CD4-positive, alpha-beta T cell treated with Interleukin-6 for 4 hours (primary cell): Measurements from ENCODE around the gene SPECC1L.

Experiments
- DNase-seq: peaks from one replicate; pipeline ENCODE4 v3.0.0-alpha.2; 2020; ENCODE audit warnings: mixed read lengths

SPECC1L gene

GRCh38 chr22:24363243-24363642 is 92.6 kb downstream of the SPECC1L start:
- no peak for DNase-seq

GRCh38 chr22:24366701-24367100 is 96.1 kb downstream of the SPECC1L start:
- DNase-seq = no peak

DNA sequence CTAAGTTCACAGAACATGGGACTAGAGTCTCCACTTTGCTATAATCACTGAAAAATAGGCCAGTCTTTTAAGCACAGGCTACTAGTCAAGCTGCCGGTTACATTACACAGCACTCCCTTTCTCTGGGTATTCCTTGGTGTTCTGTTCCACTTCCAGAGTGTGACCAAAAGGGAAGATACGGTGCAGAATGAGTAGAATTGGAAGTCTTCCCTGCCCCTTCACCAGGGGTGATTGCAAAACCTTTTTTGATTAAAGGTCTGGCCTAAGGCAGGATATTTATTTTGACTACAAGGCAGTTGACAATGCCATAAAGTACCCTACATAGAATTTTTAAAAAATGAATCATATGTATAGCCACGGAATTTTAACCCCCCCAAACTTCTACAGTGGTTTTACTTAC is 97.2 kb downstream of the SPECC1L start:
- DNase-seq = no peak

DNA sequence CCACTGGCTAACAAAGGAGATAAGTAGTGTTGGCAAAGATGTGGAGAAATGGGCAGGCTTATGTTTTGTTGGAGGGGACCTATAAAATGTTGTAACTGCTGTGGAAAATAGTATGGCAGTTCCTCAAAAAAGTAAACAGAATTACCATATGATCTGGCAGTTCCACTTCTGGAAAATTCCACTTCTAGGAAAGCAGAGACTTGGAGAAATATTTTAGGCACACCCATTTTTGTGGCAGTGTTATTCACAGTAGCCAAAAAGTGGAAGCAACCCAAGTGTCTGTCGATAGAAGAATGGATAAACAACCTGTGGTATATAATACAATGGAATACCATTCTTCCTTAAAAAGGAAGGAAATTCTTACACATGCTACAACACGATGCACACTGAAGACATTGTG is 99.8 kb downstream of the SPECC1L start:
- no peak for DNase-seq

GRCh38 chr22:24376002-24376401 is 105.4 kb downstream of the SPECC1L start:
- DNase-seq = no peak

DNA sequence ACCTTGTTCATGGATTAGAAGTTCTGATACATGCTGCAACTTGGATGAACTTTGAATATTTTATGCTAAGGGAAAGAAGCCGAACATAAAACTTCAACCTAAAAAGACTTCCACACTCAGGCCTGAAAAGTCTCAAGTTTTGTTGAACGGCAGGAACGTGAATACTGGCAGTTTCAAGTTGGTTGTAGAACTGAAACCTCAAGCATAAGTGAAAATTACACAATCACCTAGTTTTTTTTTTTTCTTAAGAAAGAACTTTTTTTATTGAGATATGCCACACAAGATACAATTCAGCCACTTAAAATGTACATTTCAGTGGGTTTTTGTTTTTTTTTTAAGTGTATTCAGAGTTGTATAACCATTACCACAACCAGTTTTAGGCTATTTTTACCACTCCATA is 106.0 kb downstream of the SPECC1L start:
- DNase-seq = no peak

DNA sequence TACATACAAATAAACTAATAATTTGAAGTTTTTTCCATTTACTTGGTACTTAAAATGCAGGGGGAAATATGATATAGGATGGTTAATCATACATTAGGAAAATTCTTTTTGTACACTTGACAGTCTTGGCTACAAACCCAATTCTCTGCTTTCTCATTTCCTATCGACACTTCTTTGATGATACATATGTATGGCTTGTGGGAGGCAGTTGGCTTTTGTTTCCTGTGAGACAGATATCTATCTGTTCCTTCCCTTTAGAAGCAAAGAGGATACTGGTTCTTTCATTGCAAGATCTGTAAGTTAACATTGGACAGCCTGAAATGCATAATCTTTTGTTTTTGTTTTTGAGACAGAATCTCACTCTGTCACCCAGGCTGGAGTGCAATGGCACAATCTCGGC is 108.9 kb downstream of the SPECC1L start:
- DNase-seq = peak; percentile 6

DNA sequence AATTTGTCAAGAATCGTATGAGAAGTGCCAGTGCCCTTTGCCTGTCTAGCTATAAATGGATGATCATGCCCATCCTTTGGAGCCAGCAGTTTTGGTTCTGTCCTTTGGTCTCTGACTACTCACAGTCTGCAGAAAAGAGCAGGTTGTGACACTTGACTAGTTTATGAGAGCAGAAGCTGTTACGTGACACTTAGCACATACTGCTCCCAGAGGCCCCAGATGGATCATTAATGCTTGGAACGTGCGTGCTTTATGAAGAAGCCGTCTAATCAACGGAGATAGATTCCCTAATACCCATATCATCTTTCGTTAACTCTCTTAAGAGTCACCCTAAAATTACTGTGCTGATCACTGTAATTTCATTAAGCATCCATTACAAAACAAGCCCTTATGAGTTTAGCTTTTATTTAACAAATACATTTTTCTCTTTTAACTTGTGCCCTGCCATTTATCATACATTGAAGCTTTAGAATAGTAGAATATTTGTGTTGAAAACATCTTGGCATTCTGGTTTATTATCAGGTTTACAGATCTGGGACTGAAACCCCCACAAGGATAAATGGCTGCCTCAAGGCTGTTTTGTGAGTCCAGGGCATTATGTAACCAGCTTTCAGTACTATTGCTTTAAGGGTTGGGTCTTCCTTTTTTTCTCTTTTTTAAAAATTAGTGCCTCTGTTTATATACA is 109.7 kb downstream of the SPECC1L start:
- no peak for DNase-seq

- DNase-seq = no peak
These were observed 110.2 kb downstream of the SPECC1L start for GRCh38 chr22:24380905-24381230.

- DNase-seq = no peak
These were observed 112.4 kb downstream of the SPECC1L start for GRCh38 chr22:24383061-24383460.

DNA sequence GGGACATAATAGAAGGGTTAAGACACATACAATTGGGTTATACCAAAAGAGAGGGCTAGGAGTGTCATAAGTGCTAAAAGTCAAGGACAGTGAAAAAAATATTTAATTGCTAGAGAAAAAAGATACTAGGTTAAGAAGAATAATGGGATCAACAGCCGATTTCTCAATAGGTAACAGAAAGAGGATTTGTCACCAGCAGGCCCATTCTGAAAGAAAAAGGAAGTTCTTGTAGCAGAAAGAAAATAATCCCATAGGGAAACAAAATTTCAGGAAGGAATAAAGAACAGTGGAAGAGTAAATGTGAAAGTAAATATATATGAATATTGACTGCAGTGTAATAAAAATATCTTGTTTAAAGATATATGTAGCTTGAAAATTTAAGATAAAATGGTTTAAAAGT is 113.5 kb downstream of the SPECC1L start:
- DNase-seq = no peak

DNA sequence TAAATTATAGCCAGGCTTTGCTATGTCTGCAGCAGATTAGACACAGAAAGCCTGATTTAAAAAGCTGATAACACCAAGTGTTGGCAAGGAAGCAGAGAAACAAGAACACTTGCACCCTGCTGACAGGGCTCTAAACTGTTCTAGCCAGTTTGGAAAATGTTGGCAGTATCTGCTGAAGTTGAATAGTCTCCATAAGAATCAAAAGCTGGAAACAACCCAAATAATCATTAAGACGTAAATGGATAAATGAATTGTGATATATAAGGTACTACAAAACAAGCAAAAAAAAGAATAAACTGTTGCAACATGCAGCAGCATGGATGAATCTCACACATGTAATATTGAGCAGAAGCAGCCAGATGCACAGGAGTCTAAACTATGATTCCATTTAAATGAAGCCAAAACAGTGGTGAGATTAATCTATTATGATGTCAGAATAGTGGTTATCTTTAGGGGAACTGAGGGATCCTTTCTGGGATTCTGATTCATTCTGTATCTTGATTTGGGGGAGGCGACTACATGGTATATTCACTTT is 116.4 kb downstream of the SPECC1L start:
- DNase-seq = no peak

GRCh38 chr22:24389680-24390079 is 119.0 kb downstream of the SPECC1L start:
- DNase-seq = no peak

- no peak for DNase-seq
These were observed 119.5 kb downstream of the SPECC1L start for GRCh38 chr22:24390156-24390555.

DNA sequence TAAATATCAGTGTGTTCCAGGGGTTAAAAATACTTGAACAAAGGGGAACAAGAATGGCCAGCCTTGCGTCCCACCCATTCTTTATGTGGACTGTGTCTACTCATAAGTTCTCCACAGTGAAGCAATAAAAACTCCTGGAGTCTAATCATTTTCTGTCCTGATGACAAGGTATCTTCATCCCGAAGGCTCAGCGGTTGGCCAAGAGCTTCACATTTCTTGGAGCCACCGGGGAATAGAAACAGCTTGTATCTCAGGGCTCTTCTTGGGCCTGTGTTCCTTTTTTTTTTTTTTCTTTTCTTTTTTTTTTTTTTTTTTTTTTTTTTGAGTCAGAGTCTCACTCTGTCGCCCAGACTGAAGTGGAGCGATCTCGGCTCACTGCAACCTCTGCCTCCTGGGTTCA is 119.9 kb downstream of the SPECC1L start:
- no peak for DNase-seq

- no peak for DNase-seq
These were observed 121.2 kb downstream of the SPECC1L start for GRCh38 chr22:24391836-24392217.

DNA sequence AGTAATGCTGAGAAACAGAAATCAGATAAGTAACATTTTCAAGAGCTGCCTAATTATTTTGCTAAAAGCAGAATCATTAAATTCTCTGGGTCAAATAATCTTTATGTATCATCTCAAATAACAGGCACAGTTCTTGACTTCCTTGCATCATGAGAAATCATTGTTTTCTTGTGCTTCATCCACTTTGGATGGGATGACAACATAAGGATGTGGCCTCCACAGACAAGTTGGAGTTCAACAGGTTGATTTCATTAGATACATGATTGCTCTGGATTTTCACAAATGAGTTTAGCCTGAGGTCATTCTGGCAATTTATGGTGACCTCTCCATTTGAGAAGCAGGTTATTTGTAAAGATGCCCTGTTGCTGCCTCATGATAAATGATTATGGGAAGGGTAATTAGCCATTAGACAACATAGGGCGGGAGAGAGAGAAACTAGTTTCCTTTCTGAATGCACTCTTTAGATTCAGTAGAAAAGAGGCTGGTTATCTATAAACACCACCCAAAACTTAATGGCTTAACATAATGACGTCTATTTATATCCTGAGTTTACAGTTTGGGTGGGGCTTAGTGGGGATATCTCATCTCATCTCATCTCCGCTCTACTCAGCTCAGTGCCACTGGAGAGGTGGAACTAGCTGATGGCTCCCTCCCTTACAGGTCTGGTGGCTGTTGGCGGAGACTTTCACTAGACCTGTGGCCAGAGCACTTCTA is 121.7 kb downstream of the SPECC1L start:
- no peak for DNase-seq

DNA sequence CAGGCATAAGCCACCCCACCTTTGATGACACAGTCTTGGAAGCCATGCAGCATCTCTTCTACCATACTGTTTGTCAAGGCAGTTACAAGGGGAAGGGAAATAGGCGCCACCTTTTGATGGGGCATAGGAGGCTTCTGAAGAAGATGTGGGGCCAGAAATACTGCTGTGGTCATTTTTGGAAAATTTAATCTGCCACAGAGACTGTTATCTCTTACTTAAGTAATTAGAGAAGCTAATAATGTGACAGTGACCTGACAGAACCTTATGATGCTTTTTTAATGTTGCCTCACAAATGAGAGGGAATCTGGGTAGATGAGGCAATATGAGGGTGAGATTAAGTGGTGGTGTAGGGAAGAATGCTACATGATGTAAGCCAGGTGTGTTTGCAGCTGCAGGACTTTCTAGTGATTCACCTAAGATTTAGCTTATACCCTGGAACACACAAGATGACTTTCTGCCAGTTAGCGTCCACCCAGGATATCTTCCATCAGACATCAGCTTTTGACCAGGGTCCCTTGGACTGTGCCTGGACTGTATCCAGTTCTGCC is 122.5 kb downstream of the SPECC1L start:
- DNase-seq = no peak

DNA sequence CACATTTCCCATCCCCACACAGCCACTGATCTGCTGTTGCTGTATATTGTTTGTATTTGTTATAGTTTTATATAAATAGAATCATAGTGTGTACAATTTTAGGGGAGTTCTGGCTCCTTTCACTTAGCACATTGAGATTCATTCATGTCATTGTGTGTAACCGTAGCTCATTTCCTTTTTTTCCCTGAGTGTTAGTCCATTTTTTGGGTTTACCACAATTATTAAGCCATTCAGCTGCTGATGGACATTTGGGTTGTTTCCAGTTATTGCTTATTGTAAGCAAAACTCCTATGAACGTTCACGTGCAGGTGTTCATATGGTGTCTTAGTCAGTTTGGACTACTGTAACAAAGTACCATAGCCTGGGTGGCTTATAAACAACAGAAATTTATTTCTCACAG is 123.2 kb downstream of the SPECC1L start:
- no peak for DNase-seq

- DNase-seq = no peak
These were observed 123.6 kb downstream of the SPECC1L start for GRCh38 chr22:24394254-24394653.

- no peak for DNase-seq
These were observed 127.8 kb downstream of the SPECC1L start for GRCh38 chr22:24398409-24398808.

GRCh38 chr22:24400034-24400725 is 129.5 kb downstream of the SPECC1L start:
- no peak for DNase-seq

DNA sequence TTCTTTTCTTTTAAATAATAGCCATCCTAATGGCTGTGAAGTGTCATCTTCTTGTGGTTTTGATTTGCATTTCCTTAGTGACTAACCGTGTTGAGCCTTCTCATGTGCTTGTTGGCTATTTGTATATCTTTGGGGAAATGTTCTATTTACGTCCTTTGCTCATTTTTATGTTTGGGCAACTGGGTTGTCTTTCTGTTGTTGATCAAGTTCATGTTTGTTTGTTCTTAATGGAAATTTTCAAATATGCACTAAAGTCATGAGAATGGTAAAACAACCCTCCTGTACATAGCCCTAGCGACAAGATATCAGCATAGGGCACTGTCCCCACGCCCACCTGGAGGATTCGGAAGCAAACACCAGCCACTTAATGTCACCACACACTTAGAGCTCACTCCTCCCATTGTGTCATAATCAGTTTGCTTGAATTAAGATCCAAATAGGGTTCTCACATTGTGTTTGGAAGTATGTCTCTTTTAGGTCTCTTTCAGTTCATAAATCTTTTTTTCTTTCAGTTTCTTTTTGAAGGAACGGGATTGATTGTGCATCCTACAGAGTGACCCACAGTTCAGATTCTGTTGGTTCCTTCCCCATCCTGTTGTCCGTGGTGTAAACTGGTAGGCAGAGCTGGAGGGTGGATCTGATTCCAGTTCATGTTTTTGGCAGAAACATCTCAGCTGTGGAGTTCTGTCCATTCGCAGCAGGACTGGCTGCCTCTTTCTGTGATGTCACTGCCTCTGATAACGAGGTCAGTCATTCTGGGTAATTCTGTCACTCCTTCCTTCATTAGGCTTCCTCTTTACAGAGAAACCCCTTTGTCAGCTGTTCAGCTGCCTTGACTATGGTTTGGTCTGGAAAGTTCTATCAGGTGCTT is 130.3 kb downstream of the SPECC1L start:
- no peak for DNase-seq
